ENCODE results near the gene CYCS.

DNA sequence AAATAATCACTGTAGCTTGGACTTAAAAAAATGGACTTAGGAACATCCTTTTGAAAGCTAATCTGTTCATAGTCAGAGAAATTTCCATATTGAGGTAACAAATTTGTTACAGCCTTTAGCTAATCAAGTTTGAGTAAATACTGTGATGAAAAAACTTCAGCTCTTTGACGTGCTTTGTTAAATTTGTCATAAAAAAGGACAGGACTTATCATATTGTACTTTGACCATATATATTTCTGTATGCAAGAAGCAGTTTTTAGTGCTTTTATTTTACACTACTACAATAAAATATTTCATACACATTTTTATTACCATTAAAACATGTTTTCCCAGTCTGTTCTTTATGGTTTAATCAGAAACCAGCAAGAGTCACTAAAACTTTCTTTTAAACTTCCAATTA lies 14.5 kb upstream of the CYCS start:
- TF ChIP-seq EZH2 (IDR thresholded peaks at IDR 0.05; ENCODE audit: insufficient read depth, low read length) (no peak), CTCF (IDR thresholded peaks at IDR 0.05; ENCODE audit: insufficient read depth, low read depth, low read length) (no peak)
